Measurements from ENCODE around the gene NPW.

GRCh38 chr16:1992704-1993317 lies 26.8 kb upstream of the NPW start:
- TF ChIP-seq, protein P1, sequence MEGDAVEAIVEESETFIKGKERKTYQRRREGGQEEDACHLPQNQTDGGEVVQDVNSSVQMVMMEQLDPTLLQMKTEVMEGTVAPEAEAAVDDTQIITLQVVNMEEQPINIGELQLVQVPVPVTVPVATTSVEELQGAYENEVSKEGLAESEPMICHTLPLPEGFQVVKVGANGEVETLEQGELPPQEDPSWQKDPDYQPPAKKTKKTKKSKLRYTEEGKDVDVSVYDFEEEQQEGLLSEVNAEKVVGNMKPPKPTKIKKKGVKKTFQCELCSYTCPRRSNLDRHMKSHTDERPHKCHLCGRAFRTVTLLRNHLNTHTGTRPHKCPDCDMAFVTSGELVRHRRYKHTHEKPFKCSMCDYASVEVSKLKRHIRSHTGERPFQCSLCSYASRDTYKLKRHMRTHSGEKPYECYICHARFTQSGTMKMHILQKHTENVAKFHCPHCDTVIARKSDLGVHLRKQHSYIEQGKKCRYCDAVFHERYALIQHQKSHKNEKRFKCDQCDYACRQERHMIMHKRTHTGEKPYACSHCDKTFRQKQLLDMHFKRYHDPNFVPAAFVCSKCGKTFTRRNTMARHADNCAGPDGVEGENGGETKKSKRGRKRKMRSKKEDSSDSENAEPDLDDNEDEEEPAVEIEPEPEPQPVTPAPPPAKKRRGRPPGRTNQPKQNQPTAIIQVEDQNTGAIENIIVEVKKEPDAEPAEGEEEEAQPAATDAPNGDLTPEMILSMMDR (IDR thresholded peaks at IDR 0.05; ENCODE audit: control extremely low read depth in 1 of 3, insufficient read depth in 1 of 3, low read depth in 1 of 3, low read length in 3 of 3) = no peak
- TF ChIP-seq TAF7 (optimal IDR thresholded peaks at IDR 0.05; ENCODE audit: borderline replicate concordance, low read depth, low read length) = no peak
- no peak for TF ChIP-seq POLR2A (IDR thresholded peaks at IDR 0.05; ENCODE audit: control extremely low read depth in 1 of 2, low read depth in 2 of 2, low read length in 2 of 2)
